Smooth muscle cell (in vitro differentiated cells): Measurements from ENCODE around the gene NR1D2. TPM values are rescaled to one million over a fixed set of nuclear protein-coding genes. Genes with fewer than 3 reads are reported as not detected.
"Not testable (repeated sequence)": the region's sequence is repeated elsewhere in the genome, so short reads cannot be mapped to it uniquely, and the experiment has no call there.

Experiments
- DNase-seq: peaks from one replicate; lab custom pipeline; 2025; ENCODE audit not compliant: unreplicated experiment; lab: John Stamatoyannopoulos, UW
- H2AFZ ChIP-seq: fragments of 200-600 bp; sonication (generic); 2 replicates; pipeline ENCODE4 v1.6.0; 2016; ENCODE audit warnings: antibody characterized with exemption, low read depth, mild to moderate bottlenecking
- H3F3A ChIP-seq: fragments of 200-600 bp; sonication (generic); 2 replicates; pipeline ENCODE4 v1.6.0; 2017; ENCODE audit warnings: antibody characterized with exemption, low read depth
- H3K27ac ChIP-seq: fragments of 200-600 bp; sonication (generic); 2 replicates; pipeline ENCODE4 v1.5.1; 2016; ENCODE audit warnings: low read depth, mild to moderate bottlenecking
- H3K27me3 ChIP-seq: fragments of 200-600 bp; sonication (generic); 2 replicates; pipeline ENCODE4 v1.6.1; 2016; ENCODE audit warnings: low read depth, mild to moderate bottlenecking
- H3K36me3 ChIP-seq: fragments of 200-600 bp; sonication (generic); 2 replicates; pipeline ENCODE4 v1.5.1; 2016; ENCODE audit warnings: low read depth
- H3K4me1 ChIP-seq: fragments of 200-600 bp; sonication (generic); 2 replicates; pipeline ENCODE4 v1.5.1; 2016; ENCODE audit warnings: low read depth
- H3K4me2 ChIP-seq: fragments of 200-600 bp; sonication (generic); 2 replicates; pipeline ENCODE4 v1.6.0; 2016; ENCODE audit warnings: mild to moderate bottlenecking
- H3K4me3 ChIP-seq: fragments of 200-600 bp; sonication (generic); 2 replicates; pipeline ENCODE4 v1.5.1; 2016; ENCODE audit warnings: mild to moderate bottlenecking
- H3K79me2 ChIP-seq: fragments of 200-600 bp; sonication (generic); 2 replicates; pipeline ENCODE4 v1.6.0; 2016; ENCODE audit warnings: low read depth, mild to moderate bottlenecking
- H3K9ac ChIP-seq: fragments of 200-600 bp; sonication (generic); 2 replicates; pipeline ENCODE4 v1.6.0; 2016; ENCODE audit warnings: low read depth
- H3K9me3 ChIP-seq: fragments of 200-600 bp; sonication (generic); replicated peaks from 2 replicates; pipeline ENCODE4 v1.5.1; 2016; ENCODE audit warnings: low read depth
- H4K20me1 ChIP-seq: fragments of 200-600 bp; sonication (generic); 2 replicates; pipeline ENCODE4 v1.6.0; 2016; ENCODE audit warnings: low read depth
- WGBS: methylation state at CpG from one replicate; pipeline ENCODE4 v1.1.7; 2016; ENCODE audit warnings: low lambda C conversion rate; 5-methylcytosine and 5-hydroxymethylcytosine counted together
- polyA plus RNA-seq: library from polyadenylated mRNA; unstranded; fragments of >200 nt; fragmentation: Nextera tagmentation; extraction: Ambion mirVana; gene quantifications from 2 replicates; pipeline ENCODE4 v1.2.1, GENCODE V29; 2016
- total RNA-seq: library from RNA; depleted of rRNA; stranded (reverse); fragments of >200 nt; gene quantifications from 2 replicates; pipeline ENCODE4 v1.2.3, GENCODE V29; 2014
- TF ChIP-seq, protein P1 (sequence below): fragments of 200-600 bp; sonication (generic); IDR thresholded peaks from 2 replicates; pipeline ENCODE4 v1.5.1; 2017; ENCODE audit warnings: borderline replicate concordance, mild to moderate bottlenecking, antibody characterized with exemption; ENCODE audit not compliant: insufficient read depth, poor library complexity, severe bottlenecking

The NR1D2 gene
- total and polyA plus RNA-seq, 2 experiments from 2014 or later = 11.7 to 37.8 TPM

DNA sequence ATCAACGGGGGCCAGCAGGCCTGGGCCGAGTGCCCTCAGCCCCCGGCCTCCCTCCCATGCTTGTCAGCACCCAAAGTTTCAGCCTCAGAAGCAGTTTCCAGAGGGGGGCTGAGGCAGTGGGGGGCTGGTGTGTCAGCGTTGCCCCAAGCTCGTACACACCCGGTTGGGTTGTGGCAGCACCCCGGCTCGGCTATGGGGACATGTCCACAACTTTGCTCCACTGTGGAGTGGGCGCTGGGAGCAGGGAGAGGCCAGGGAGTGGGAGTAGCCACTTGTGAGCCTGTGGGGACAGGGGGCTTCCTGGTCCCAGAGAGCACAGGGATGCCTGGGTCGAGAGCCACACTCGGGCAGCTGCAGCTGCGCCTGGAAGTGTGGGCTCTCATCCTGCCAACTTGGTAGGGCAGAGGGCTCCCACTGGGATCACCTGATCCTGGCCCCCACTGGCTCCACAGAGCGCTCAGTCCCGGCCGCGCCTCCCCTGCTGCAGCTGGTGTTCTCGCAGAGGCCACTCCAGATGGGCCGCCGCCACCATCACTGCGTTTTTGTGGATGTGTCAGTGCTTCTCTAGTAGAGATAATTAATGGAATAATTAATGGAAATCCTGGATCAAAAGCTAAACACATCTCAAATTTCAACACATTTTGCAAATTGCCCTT lies 75.1 kb downstream of the NR1D2 start:
- no peaks in the 10 kb centered on the region for H3K79me2 ChIP-seq
- no peaks in the 10 kb centered on the region for H3K36me3 ChIP-seq
- no peak overlapping the region for H3K9ac ChIP-seq
- H3F3A ChIP-seq = no peaks in the 10 kb centered on the region
- DNase-seq = no peak
- H3K9me3 ChIP-seq = no peaks in the 10 kb centered on the region
- no peak overlapping the region for H3K27ac ChIP-seq
- H3K4me1 ChIP-seq = no peaks in the 10 kb centered on the region
- no peaks in the 10 kb centered on the region for H4K20me1 ChIP-seq
- no peak overlapping the region for H3K4me2 ChIP-seq
- H3K4me3 ChIP-seq = no peak overlapping the region
- TF ChIP-seq, protein P1, sequence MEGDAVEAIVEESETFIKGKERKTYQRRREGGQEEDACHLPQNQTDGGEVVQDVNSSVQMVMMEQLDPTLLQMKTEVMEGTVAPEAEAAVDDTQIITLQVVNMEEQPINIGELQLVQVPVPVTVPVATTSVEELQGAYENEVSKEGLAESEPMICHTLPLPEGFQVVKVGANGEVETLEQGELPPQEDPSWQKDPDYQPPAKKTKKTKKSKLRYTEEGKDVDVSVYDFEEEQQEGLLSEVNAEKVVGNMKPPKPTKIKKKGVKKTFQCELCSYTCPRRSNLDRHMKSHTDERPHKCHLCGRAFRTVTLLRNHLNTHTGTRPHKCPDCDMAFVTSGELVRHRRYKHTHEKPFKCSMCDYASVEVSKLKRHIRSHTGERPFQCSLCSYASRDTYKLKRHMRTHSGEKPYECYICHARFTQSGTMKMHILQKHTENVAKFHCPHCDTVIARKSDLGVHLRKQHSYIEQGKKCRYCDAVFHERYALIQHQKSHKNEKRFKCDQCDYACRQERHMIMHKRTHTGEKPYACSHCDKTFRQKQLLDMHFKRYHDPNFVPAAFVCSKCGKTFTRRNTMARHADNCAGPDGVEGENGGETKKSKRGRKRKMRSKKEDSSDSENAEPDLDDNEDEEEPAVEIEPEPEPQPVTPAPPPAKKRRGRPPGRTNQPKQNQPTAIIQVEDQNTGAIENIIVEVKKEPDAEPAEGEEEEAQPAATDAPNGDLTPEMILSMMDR = no peak
- H3K27me3 ChIP-seq = peaks cover 7% of the 10 kb centered on the region
- no peak overlapping the region for H2AFZ ChIP-seq
- 93% methylated on average over 19 of the region's 20 CpGs for WGBS

DNA sequence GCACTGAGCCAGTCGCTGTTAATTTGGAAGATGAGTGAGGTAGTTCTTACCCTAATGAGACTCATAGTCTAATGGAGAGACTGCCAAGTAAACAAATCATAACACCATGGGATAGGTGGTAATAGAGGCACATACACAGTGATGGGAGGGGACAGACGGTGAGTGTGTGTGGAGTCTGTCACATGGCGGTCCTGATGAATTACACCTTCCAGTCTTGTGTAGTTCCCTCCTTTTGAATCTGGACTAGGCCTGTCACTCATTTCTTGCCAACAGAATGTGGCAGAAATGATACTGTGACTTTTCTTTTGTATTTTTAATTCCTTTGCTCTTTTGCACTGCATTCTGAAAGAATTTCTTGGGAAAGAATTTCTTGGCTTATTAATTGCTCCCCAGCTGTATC lies 78.1 kb downstream of the NR1D2 start:
- Histone ChIP-seq H2AFZ (no peak overlapping the region), H3K27ac (no peak overlapping the region), H4K20me1 (no peaks in the 10 kb centered on the region), H3F3A (no peaks in the 10 kb centered on the region), H3K4me2 (no peak overlapping the region), H3K27me3 (peaks cover 10% of the 10 kb centered on the region), H3K4me1 (no peaks in the 10 kb centered on the region), H3K36me3 (no peaks in the 10 kb centered on the region), H3K9ac (no peak overlapping the region), H3K79me2 (no peaks in the 10 kb centered on the region), H3K9me3 (no peaks in the 10 kb centered on the region), H3K4me3 (no peak overlapping the region)
- 90% methylated on average over 3 of the region's 3 CpGs for WGBS
- no peak for DNase-seq
- TF ChIP-seq, protein P1 = no peak

DNA sequence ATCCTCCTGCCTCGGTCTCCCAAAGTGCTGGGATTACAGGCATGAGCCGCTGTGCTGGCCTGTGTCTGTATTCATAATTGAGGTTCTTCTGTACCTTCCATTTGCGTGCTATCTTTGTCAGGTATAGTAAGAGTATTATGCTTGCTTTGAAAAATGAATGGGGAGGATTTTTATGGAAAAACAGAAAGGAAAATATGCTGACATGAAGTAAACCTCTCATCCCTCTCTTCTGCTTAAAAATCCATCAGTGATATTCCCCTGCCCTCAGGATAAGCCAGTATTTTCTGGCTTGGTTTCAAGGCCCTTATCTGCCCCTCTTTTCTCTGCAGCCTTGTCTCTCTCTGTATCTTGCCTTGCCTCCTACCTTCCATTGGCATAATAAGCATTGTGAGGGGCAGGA lies 80.7 kb downstream of the NR1D2 start:
- H4K20me1 ChIP-seq = no peaks in the 10 kb centered on the region
- WGBS = 96% methylated on average over 3 of the region's 3 CpGs
- TF ChIP-seq, protein P1 = no peak

DNA sequence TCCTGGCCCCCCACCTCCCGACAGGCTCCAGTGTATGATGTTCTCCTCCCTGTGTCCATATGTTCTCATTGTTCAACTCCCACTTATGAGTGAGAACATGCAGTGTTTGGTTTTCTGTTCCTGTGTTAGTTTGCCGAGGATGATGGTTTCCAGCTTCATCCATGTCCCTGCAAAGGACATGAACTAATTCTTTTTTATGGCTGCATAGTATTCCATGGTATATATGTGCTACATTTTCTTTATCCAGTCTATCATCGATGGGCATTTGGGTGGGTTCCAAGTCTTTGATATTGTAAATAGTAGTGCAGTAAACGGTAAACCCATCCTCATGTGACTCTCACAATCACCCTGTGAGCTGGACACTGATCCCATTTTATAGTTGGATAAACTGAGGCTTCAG lies 81.6 kb downstream of the NR1D2 start:
- H3F3A ChIP-seq, H4K20me1 ChIP-seq, H3K4me2 ChIP-seq, H3K36me3 ChIP-seq, H3K9me3 ChIP-seq, DNase-seq, H3K4me3 ChIP-seq, H3K4me1 ChIP-seq, H3K79me2 ChIP-seq, H3K9ac ChIP-seq, H2AFZ ChIP-seq, H3K27ac ChIP-seq: not testable (repeated sequence)
- H3K27me3 ChIP-seq = peaks cover 10% of the 10 kb centered on the region
- WGBS = 92% methylated on average over 4 of the region's 4 CpGs

More for the DNA sequence above, 80.7 kb downstream of the NR1D2 start:
- no peaks in the 10 kb centered on the region for H3F3A ChIP-seq
- H3K4me1 ChIP-seq = no peaks in the 10 kb centered on the region
- H3K9me3 ChIP-seq = no peaks in the 10 kb centered on the region
- H2AFZ ChIP-seq = no peak overlapping the region
- peaks cover 10% of the 10 kb centered on the region for H3K27me3 ChIP-seq
- H3K36me3 ChIP-seq = no peaks in the 10 kb centered on the region
- no peak overlapping the region for H3K4me3 ChIP-seq
- no peak overlapping the region for H3K27ac ChIP-seq
- H3K79me2 ChIP-seq = no peaks in the 10 kb centered on the region
- DNase-seq = no peak
- no peak overlapping the region for H3K4me2 ChIP-seq
- no peak overlapping the region for H3K9ac ChIP-seq
